Testis (tissue), 3 donors: Measurements from ENCODE around the gene CLCN4. TPM values are rescaled to one million over a fixed set of nuclear protein-coding genes. Genes with fewer than 3 reads are reported as not detected.

Experiments
- DNase-seq: peaks from one replicate; pipeline ENCODE4 v3.0.0-alpha.2; 2019
- H3K27ac ChIP-seq, 2 donors: fragments of 200-600 bp; sonication (generic); one replicate each; pipeline ENCODE4 v1.5.1; 2019
- H3K27me3 ChIP-seq: fragments of 200-600 bp; sonication (generic); one replicate; pipeline ENCODE4 v1.5.1; 2019
- H3K36me3 ChIP-seq: fragments of 200-600 bp; sonication (generic); one replicate; pipeline ENCODE4 v1.5.1; 2017; ENCODE audit warnings: low read depth; ENCODE audit errors: missing control alignments
- H3K4me1 ChIP-seq: fragments of 200-600 bp; sonication (generic); one replicate; pipeline ENCODE4 v1.5.1; 2019
- H3K4me3 ChIP-seq, 2 donors: fragments of 200-600 bp; sonication (generic); one replicate each; pipeline ENCODE4 v1.5.1; 2017 to 2019
- H3K9me3 ChIP-seq: fragments of 200-600 bp; sonication (generic); one replicate; pipeline ENCODE4 v1.5.1; 2017
- POLR2A ChIP-seq: fragments of 450-650 bp; IDR thresholded peaks from one replicate; pipeline ENCODE4 v1.6.1; 2017; ENCODE audit warnings: antibody characterized with exemption, mild to moderate bottlenecking, moderate library complexity
- WGBS, 2 donors: methylation state at CpG; one replicate each; pipeline ENCODE4 v1.1.5; 2018; 5-methylcytosine and 5-hydroxymethylcytosine counted together
- intact Hi-C: fragments of 100-400 bp; cut with DNase I; formaldehyde crosslinking; loops from one replicate; pipeline ENCODE4 v1.15.1; 2023; ENCODE audit warnings: low total_unique reads
- polyA plus RNA-seq: library from polyadenylated mRNA; stranded (reverse); fragments of 350-450 nt; fragmentation: Illumina TruSeq; extraction: RNeasy Lipid Tissue Mini Kit (QIAGEN cat#74804); gene quantifications from one replicate; pipeline ENCODE4 v1.2.3, GENCODE V29; 2014; ENCODE audit warnings: low read depth, low replicate concordance; ENCODE audit not compliant: insufficient read depth
- total RNA-seq, 2 donors: library from RNA; depleted of rRNA; stranded (reverse); fragments of >200 nt; gene quantifications; one replicate each; pipeline ENCODE4 v1.2.3, GENCODE V29; 2016
- TF ChIP-seq, protein P1 (sequence below), 3 experiments: fragments of 450-650 bp in 2 of 3; fragments of 200-600 bp in 1 of 3; sonication (generic) in 1 of 3; IDR thresholded peaks; one replicate each; pipeline ENCODE4 v1.5.1; 2016 to 2019; ENCODE audit warnings: antibody characterized with exemption in 3 of 3, mild to moderate bottlenecking in 2 of 3, moderate library complexity in 1 of 3

Gene CLCN4
- total and polyA plus RNA-seq, 3 donors from 2014 or later = 5.1 to 11.6 (median 5.4) TPM

GRCh38 chrX:10110316-10110935 is 46.3 kb upstream of the CLCN4 start:
- Histone ChIP-seq H3K4me1 (peaks cover 24% of the 10 kb centered on the region), H3K27ac (peak overlapping the region; percentile 24 to 25), H3K27me3 (no peaks in the 10 kb centered on the region), H3K36me3 (no peaks in the 10 kb centered on the region), H3K9me3 (no peaks in the 10 kb centered on the region), H3K4me3 (no peak overlapping the region)
- 45 to 60% methylated on average over 4 to 16 of the region's 16 CpGs for WGBS, 2 donors
- no peak for DNase-seq
- no peak for TF ChIP-seq POLR2A
- TF ChIP-seq, protein P1, sequence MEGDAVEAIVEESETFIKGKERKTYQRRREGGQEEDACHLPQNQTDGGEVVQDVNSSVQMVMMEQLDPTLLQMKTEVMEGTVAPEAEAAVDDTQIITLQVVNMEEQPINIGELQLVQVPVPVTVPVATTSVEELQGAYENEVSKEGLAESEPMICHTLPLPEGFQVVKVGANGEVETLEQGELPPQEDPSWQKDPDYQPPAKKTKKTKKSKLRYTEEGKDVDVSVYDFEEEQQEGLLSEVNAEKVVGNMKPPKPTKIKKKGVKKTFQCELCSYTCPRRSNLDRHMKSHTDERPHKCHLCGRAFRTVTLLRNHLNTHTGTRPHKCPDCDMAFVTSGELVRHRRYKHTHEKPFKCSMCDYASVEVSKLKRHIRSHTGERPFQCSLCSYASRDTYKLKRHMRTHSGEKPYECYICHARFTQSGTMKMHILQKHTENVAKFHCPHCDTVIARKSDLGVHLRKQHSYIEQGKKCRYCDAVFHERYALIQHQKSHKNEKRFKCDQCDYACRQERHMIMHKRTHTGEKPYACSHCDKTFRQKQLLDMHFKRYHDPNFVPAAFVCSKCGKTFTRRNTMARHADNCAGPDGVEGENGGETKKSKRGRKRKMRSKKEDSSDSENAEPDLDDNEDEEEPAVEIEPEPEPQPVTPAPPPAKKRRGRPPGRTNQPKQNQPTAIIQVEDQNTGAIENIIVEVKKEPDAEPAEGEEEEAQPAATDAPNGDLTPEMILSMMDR (IDR thresholded peaks at IDR 0.05) = no peak
- intact Hi-C loops = no loop called here

- no peak overlapping the region for H3K4me3 ChIP-seq
- H3K4me1 ChIP-seq = peaks cover 24% of the 10 kb centered on the region
- no peaks in the 10 kb centered on the region for H3K36me3 ChIP-seq
- intact Hi-C loops = no loop called here
- WGBS, 2 donors = 45 to 48% methylated on average over 3 to 8 of the region's 10 CpGs
- TF ChIP-seq, protein P1 (IDR thresholded peaks at IDR 0.05) = no peak
- no peak for TF ChIP-seq POLR2A
- H3K9me3 ChIP-seq = no peaks in the 10 kb centered on the region
- H3K27me3 ChIP-seq = no peaks in the 10 kb centered on the region
- DNase-seq = peak; percentile 53
- H3K27ac ChIP-seq = peak overlapping the region; percentile 24 to 55
Observed at GRCh38 chrX:10110984-10111363, 45.8 kb upstream of the CLCN4 start.

DNA sequence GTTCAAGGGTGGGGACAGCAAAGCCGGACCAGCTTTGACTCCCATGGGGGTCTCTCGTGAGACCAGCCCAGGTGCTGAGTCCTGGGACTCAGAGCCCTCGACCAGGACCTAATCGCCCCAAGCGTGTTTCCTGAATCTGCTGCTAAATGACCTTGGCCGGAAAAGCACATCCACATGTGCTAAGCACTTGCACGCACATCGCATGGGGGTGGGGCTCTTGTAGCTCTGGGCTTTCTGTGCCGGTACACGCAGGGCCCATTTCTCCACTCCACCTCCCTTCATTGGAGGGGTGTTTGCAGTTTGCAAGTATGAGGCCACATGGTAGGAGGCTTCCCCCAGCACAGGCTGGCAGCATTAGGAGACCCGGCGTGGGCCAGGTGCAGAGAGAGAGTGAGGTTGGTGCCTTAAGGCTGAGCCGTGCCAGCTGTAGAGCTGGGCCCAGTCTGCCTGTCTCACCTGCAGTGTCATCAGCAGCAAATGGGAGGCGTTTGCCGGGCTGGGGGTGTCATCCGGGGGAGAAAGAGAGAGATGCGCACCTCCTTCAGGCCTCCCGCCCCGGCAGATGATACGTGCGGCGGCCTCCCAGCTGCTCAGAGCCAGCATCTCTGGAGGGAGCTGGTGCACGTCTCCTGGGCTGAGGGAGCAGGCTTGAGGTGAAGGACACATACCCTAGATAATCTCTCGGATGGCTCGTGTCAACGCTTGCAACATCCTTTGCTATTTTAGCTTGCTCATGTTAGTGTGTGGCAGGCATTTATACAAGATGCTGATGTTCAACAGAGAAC is 45.2 kb upstream of the CLCN4 start:
- Histone ChIP-seq H3K27ac (peak overlapping the region; percentile 24 to 55), H3K4me1 (peaks cover 24% of the 10 kb centered on the region), H3K36me3 (no peaks in the 10 kb centered on the region), H3K4me3 (no peak overlapping the region), H3K9me3 (no peaks in the 10 kb centered on the region), H3K27me3 (no peaks in the 10 kb centered on the region)
- DNase-seq = peak; percentile 68
- WGBS, 2 donors = 25% methylated on average over 20 of the region's 26 CpGs; no CpG with 5 or more reads in 1 of the 2 donors
- intact Hi-C loops = no loop called here
- no peak for TF ChIP-seq POLR2A
- TF ChIP-seq, protein P1 (IDR thresholded peaks at IDR 0.05) = no peak

- no peak for TF ChIP-seq POLR2A
- TF ChIP-seq, protein P1 (IDR thresholded peaks at IDR 0.05) = no peak
- H3K27me3 ChIP-seq = no peaks in the 10 kb centered on the region
- no peak overlapping the region for H3K4me3 ChIP-seq
- peaks cover 24% of the 10 kb centered on the region for H3K4me1 ChIP-seq
- intact Hi-C loops = no loop called here
- no peak for DNase-seq
- peak overlapping the region in 1 of 2 donors; percentile 3 for H3K27ac ChIP-seq
- H3K9me3 ChIP-seq = no peaks in the 10 kb centered on the region
- 73 to 78% methylated on average over 6 of the region's 6 CpGs for WGBS, 2 donors
- no peaks in the 10 kb centered on the region for H3K36me3 ChIP-seq
Observed at GRCh38 chrX:10112510-10112909, 44.3 kb upstream of the CLCN4 start.
